Right atrium auricular region (tissue), 2 donors: Measurements from ENCODE around the gene HES3. TPM values are rescaled to one million over a fixed set of nuclear protein-coding genes. Genes with fewer than 3 reads are reported as not detected.

Experiments used
- DNase-seq: peaks from one replicate; pipeline ENCODE4 v3.0.0-alpha.2; 2019; ENCODE audit warnings: low spot score
- H3K27ac ChIP-seq, 2 donors: fragments of 200-600 bp; sonication (generic); 1 replicate in 1 of 2; 2 replicates in 1 of 2; pipeline ENCODE4 v1.5.1; 2016 to 2019
- H3K27me3 ChIP-seq, 2 donors: fragments of 200-600 bp; sonication (generic); one replicate each; pipeline versions ENCODE4 v1.5.1 to v1.6.0; 2017 to 2019
- H3K36me3 ChIP-seq: fragments of 200-600 bp; sonication (generic); one replicate; pipeline ENCODE4 v1.5.1; 2016
- H3K4me1 ChIP-seq, 2 donors: fragments of 200-600 bp; sonication (generic); one replicate each; pipeline versions ENCODE4 v1.5.1 to v1.6.0; 2017 to 2019
- H3K4me3 ChIP-seq, 2 donors: fragments of 200-600 bp; sonication (generic); 1 replicate in 1 of 2; 2 replicates in 1 of 2; pipeline ENCODE4 v1.5.1; 2017 to 2019; ENCODE audit warnings: mild to moderate bottlenecking in 1 of 2, moderate library complexity in 1 of 2
- H3K9me3 ChIP-seq, 2 donors: fragments of 200-600 bp; sonication (generic); one replicate each; pipeline ENCODE4 v1.5.1; 2019
- CTCF ChIP-seq, 2 donors: fragments of 200-600 bp; sonication (generic); IDR thresholded peaks; one replicate each; pipeline ENCODE4 v1.5.1; 2019; ENCODE audit warnings: antibody characterized with exemption in 2 of 2
- total RNA-seq, 2 donors: library from RNA; depleted of rRNA; stranded (reverse); fragments of >200 nt; gene quantifications; one replicate each; pipeline ENCODE4 v1.1.0, GENCODE V29; 2016

HES3 gene
- total RNA-seq, 2 donors from 2014 or later = not detected

DNA sequence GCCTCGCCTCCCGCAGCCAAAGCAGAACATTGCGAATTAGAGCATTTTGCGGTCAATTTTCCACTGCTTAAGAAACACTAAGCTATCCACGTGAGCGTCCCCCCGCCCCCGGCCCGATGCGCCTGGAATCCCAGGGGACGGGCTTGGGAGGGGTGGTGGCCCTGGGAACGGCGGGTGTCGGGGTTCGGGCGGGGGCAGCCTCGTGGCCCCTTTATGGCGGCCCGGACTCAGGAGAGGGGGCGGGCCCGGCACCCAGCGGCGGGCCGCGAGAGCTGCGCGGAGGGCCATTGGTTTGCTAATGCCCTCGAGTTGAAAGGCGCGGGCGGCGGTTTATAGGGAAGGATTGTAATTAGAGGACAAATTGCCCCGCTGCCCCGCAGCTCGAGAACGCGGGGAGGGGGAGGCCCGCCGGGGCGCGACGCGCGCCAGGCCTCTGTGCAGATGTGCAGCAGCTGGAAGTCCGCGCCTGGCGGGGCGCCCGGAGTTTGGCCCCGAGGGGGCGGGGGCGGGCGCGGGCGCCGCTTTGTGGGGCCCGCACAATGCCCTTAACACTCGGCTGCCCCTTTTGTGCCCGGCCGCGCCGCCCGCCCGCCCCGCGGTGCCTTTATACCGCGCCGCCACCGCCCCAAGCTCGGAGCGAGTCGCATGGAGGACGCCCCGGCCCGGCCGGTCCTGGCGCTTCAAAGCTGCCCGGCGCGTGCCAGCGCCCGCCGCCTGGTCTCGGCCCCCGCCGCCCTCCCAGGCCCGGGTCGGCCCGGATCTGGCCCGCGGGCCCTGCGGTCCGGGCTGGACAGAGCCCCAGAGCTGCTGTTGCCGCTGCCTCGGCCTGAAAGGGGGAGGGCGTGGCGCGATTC is 1.9 kb upstream of the HES3 start:
- Histone ChIP-seq H3K9me3 (no peaks in the 10 kb centered on the region), H3K4me1 (peaks cover 0 to 28% of the 10 kb centered on the region in 2 donors), H3K27ac (no peak overlapping the region), H3K4me3 (peak overlapping the region in 1 of 2 donors; percentile 31), H3K36me3 (no peaks in the 10 kb centered on the region), H3K27me3 (peaks cover 28 to 49% of the 10 kb centered on the region in 2 donors)
- DNase-seq = no peak
- no peak for TF ChIP-seq CTCF (IDR thresholded peaks at IDR 0.05)

DNA sequence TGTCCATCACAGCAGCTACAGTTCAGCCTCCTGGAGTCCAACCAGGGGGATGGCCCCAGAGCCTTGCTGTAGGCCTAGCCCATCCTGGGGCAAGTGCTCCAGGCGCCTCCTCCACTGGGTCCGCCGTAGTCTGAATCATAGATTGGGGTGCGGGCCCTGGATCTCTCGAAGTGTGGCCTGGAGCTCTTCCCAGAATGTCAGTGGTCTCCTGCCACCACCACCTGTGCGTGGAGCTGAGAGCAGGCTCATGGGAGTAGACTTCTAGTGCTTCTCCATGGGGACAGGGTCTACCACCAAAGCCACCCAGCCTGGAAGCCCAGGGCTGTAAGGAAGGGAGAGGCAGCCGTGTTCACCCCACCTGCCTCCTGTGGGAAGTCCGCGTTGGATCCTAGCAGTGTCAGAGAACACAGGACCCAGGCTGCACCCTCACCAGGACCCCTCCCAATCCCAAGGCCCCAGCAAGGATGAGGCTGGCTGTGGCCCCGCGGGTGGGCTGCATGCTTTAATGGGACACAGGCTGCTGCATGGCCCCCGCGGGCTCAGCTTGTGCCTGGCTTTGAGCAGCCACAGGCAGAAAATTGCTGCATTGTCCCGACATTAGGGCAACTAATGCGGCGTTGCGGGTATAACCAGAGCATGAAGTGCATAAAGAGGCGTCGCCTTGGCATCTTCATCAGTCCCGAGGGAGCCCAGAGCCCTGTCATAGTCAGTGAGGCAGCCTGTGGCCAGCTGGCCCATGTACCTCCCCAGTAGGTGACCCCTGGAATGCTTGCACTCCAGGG is 735 bp upstream of the HES3 start:
- no peaks in the 10 kb centered on the region for H3K9me3 ChIP-seq
- TF ChIP-seq CTCF (IDR thresholded peaks at IDR 0.05) = no peak
- no peaks in the 10 kb centered on the region for H3K36me3 ChIP-seq
- no peak overlapping the region for H3K27ac ChIP-seq
- no peak for DNase-seq
- peaks cover 28 to 49% of the 10 kb centered on the region in 2 donors for H3K27me3 ChIP-seq
- H3K4me3 ChIP-seq = no peak overlapping the region
- H3K4me1 ChIP-seq = peaks cover 0 to 28% of the 10 kb centered on the region in 2 donors

- DNase-seq = no peak
- Histone ChIP-seq H3K36me3 (no peaks in the 10 kb centered on the region), H3K27me3 (peaks cover 28 to 49% of the 10 kb centered on the region in 2 donors), H3K4me3 (no peak overlapping the region), H3K9me3 (no peaks in the 10 kb centered on the region), H3K4me1 (peaks cover 0 to 33% of the 10 kb centered on the region in 2 donors), H3K27ac (no peak overlapping the region)
- no peak for TF ChIP-seq CTCF (IDR thresholded peaks at IDR 0.05)
These were observed 546 bp downstream of the HES3 start for GRCh38 chr1:6244401-6245049.

DNA sequence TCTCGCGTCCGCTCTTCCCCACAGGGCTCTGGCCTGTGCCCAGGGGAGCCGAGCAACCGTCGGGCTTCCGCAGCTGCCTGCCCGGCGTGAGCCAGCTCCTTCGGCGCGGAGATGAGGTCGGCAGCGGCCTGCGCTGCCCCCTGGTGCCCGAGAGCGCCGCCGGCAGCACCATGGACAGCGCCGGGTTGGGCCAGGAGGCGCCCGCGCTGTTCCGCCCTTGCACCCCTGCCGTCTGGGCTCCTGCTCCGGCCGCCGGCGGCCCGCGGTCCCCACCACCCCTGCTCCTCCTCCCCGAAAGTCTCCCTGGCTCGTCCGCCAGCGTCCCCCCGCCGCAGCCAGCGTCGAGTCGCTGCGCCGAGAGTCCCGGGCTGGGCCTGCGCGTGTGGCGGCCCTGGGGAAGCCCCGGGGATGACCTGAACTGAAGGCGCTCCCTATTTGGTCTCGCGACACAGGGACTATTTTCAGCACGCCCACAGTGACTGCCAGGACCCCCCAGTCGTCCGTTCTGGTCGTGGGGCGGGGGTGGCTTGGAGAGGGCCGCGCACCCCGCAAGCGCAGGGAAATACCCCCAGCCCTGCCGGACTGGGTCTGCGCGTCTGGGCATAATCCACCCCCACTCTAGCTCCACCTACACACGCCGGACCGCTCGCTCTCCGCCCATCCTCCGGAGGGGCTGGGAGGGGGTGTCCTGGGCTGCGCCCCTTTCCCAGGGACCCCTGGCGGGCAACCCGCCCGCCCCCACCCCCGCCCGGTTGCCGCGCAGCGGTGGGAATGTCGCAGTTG is 1.3 kb downstream of the HES3 start:
- H3K27ac ChIP-seq = no peak overlapping the region
- no peak overlapping the region for H3K4me3 ChIP-seq
- no peaks in the 10 kb centered on the region for H3K36me3 ChIP-seq
- DNase-seq = no peak
- H3K27me3 ChIP-seq = peaks cover 28 to 49% of the 10 kb centered on the region in 2 donors
- peak; percentile 83 to 92 for TF ChIP-seq CTCF (IDR thresholded peaks at IDR 0.05)
- H3K9me3 ChIP-seq = no peaks in the 10 kb centered on the region
- peaks cover 0 to 39% of the 10 kb centered on the region in 2 donors for H3K4me1 ChIP-seq

GRCh38 chr1:6245869-6246496 is 2.0 kb downstream of the HES3 start:
- Histone ChIP-seq H3K36me3 (no peaks in the 10 kb centered on the region), H3K9me3 (no peaks in the 10 kb centered on the region), H3K4me1 (peaks cover 0 to 39% of the 10 kb centered on the region in 2 donors), H3K27ac (no peak overlapping the region), H3K4me3 (no peak overlapping the region), H3K27me3 (peaks cover 28 to 48% of the 10 kb centered on the region in 2 donors)
- TF ChIP-seq CTCF (IDR thresholded peaks at IDR 0.05) = no peak
- DNase-seq = no peak
